DOHH2 (cell line): Measurements from ENCODE around the gene RASL11B.

Experiments
- EZH2phosphoT487 ChIP-seq: fragments of 200-600 bp; sonication (generic); IDR thresholded peaks from 2 replicates; pipeline ENCODE4 v1.6.1; 2017; ENCODE audit warnings: borderline replicate concordance, mild to moderate bottlenecking, antibody characterized with exemption, low read length, moderate library complexity, mixed read lengths
- TF ChIP-seq, protein P1 (sequence below): fragments of 200-600 bp; sonication (generic); IDR thresholded peaks from one replicate; pipeline ENCODE4 v1.5.1; 2014; ENCODE audit warnings: antibody characterized with exemption, mild to moderate bottlenecking, low read depth, low read length; ENCODE audit not compliant: poor library complexity, severe bottlenecking

DNA sequence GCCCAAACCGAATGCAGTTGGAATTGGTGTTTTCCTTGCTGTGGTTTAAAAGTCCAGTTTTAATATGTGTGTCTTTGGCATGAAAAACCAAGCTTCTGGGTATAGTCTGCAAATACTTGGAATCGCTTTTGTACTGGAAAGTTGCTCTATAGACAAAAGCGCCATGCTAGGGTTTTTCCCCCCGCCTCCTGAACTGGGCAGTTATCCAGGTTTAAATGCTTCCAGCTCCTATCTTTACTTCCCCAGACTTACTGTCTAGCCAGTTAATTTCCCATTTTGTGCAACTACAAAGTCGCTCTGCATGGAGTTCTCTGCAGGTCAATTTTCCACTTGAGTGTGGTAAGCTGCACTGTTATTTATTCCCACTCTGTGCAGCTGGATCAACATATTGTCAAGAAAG lies 2.7 kb downstream of the RASL11B start:
- TF ChIP-seq, protein P1, sequence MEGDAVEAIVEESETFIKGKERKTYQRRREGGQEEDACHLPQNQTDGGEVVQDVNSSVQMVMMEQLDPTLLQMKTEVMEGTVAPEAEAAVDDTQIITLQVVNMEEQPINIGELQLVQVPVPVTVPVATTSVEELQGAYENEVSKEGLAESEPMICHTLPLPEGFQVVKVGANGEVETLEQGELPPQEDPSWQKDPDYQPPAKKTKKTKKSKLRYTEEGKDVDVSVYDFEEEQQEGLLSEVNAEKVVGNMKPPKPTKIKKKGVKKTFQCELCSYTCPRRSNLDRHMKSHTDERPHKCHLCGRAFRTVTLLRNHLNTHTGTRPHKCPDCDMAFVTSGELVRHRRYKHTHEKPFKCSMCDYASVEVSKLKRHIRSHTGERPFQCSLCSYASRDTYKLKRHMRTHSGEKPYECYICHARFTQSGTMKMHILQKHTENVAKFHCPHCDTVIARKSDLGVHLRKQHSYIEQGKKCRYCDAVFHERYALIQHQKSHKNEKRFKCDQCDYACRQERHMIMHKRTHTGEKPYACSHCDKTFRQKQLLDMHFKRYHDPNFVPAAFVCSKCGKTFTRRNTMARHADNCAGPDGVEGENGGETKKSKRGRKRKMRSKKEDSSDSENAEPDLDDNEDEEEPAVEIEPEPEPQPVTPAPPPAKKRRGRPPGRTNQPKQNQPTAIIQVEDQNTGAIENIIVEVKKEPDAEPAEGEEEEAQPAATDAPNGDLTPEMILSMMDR = no peak
- no peak for TF ChIP-seq EZH2phosphoT487
